Measurements from ENCODE around the gene B3GNT7. TPM values are rescaled to one million over a fixed set of nuclear protein-coding genes. Genes with fewer than 3 reads are reported as not detected.

B3GNT7 gene
- total and polyA plus RNA-seq, 2 of the 8 experiments (the other 6 are each of a cell fraction or from before 2014, with no cell fraction given): 26.4 to 73.1 TPM

- TF ChIP-seq CHD7 (IDR thresholded peaks at IDR 0.05; ENCODE audit: insufficient replicate concordance, low read length): no peak
- no peak for TF ChIP-seq GTF2F1 (IDR thresholded peaks at IDR 0.05; ENCODE audit: borderline replicate concordance, low read depth, low read length)
- no peak for TF ChIP-seq TBP (IDR thresholded peaks at IDR 0.05; ENCODE audit: low read depth, low read length)
Observed at GRCh38 chr2:231413921-231414476, 18.5 kb downstream of the B3GNT7 start (continued).
